Measurements from ENCODE around the gene RHOBTB3. TPM values are rescaled to one million over a fixed set of nuclear protein-coding genes. Genes with fewer than 3 reads are reported as not detected.

The RHOBTB3 gene
- total RNA-seq, 4 donors from 2014 or later = 16.7 to 39.4 (median 28.2) TPM

GRCh38 chr5:95768731-95769130 is 37.6 kb downstream of the RHOBTB3 start:
- intact Hi-C loops (cut with DNase I; ENCODE audit: low total_unique reads) = no loop called here
- TF ChIP-seq POLR2A (IDR thresholded peaks at IDR 0.05) (no peak), CTCF (IDR thresholded peaks at IDR 0.05) (no peak)
- no peak for DNase-seq (ENCODE audit: low spot score in 2 of 2)
- WGBS, 2 donors = 95 to 99% methylated on average over 9 of the region's 9 CpGs
- no peak overlapping the region for H3K4me3 ChIP-seq (ENCODE audit: low read depth, poor library complexity, severe bottlenecking)

GRCh38 chr5:95770830-95771708 is 39.9 kb downstream of the RHOBTB3 start:
- intact Hi-C loops (cut with DNase I; ENCODE audit: low total_unique reads) = no loop called here
- 41 to 49% methylated on average over 8 of the region's 8 CpGs for WGBS, 2 donors
- peak in 1 of 2 donors; percentile 35 for DNase-seq (ENCODE audit: low spot score in 2 of 2)
- TF ChIP-seq POLR2A (IDR thresholded peaks at IDR 0.05) (no peak), CTCF (IDR thresholded peaks at IDR 0.05) (no peak)
- H3K4me3 ChIP-seq (ENCODE audit: low read depth, poor library complexity, severe bottlenecking) = no peak overlapping the region

GRCh38 chr5:95771892-95772291 is 40.8 kb downstream of the RHOBTB3 start:
- no peak for TF ChIP-seq POLR2A (IDR thresholded peaks at IDR 0.05)
- TF ChIP-seq CTCF (IDR thresholded peaks at IDR 0.05) = no peak
- intact Hi-C loops (cut with DNase I; ENCODE audit: low total_unique reads) = no loop called here
- DNase-seq (ENCODE audit: low spot score in 2 of 2) = no peak
- H3K4me3 ChIP-seq (ENCODE audit: low read depth, poor library complexity, severe bottlenecking) = no peak overlapping the region
- WGBS, 2 donors = 45 to 74% methylated on average over 2 of the region's 2 CpGs

- intact Hi-C loops (cut with DNase I; ENCODE audit: low total_unique reads) = no loop called here
- WGBS, 2 donors = 78 to 88% methylated on average over 3 of the region's 3 CpGs
- H3K4me3 ChIP-seq (ENCODE audit: low read depth, poor library complexity, severe bottlenecking) = no peak overlapping the region
- TF ChIP-seq CTCF (IDR thresholded peaks at IDR 0.05) = no peak
- no peak for TF ChIP-seq POLR2A (IDR thresholded peaks at IDR 0.05)
- no peak for DNase-seq (ENCODE audit: low spot score in 2 of 2)
Observed at GRCh38 chr5:95773335-95774059, 42.4 kb downstream of the RHOBTB3 start.

GRCh38 chr5:95777441-95777840 is 46.3 kb downstream of the RHOBTB3 start:
- intact Hi-C loops (cut with DNase I; ENCODE audit: low total_unique reads) = loop anchor here (2.0 kb wide), 1 partner anchor 69 kb away; no protein-coding TSS in a partner anchor
- no peak overlapping the region for H3K4me3 ChIP-seq (ENCODE audit: low read depth, poor library complexity, severe bottlenecking)
- TF ChIP-seq CTCF (IDR thresholded peaks at IDR 0.05) = no peak
- TF ChIP-seq POLR2A (IDR thresholded peaks at IDR 0.05) = no peak
- no peak for DNase-seq (ENCODE audit: low spot score in 2 of 2)
- 90 to 91% methylated on average over 3 of the region's 3 CpGs for WGBS, 2 donors
